ENCODE measurements around the gene CBX8. TPM values are rescaled to one million over a fixed set of nuclear protein-coding genes. Genes with fewer than 3 reads are reported as not detected.

The CBX8 gene
- total RNA-seq, 2 experiments from 2014 or later: 5.3 to 6.5 TPM

GRCh38 chr17:79811868-79812352, 15.0 kb upstream of the CBX8 start:
- ChIA-PET POLR2A (interaction anchor here (0.5 to 7.0 kb wide), 8 partner anchors 8 to 185 kb away, joined by 3 to 82 read pairs (median 14); partner anchors contain the start of genes CBX4 and CBX8), CTCF (interaction anchor here (1.2 to 3.4 kb wide), 6 partner anchors 15 to 70 kb away, joined by 3 to 15 read pairs (median 6); partner anchors contain the start of genes CBX4 and CBX8)
- Histone ChIP-seq H3K36me3 (ENCODE audit: insufficient read depth, low read length) (no peaks in the 10 kb centered on the region), H3K4me3 (ENCODE audit: low read length) (no peak overlapping the region), H3K4me1 (ENCODE audit: insufficient read depth, low read length) (peaks cover 67% of the 10 kb centered on the region), H3K27me3 (ENCODE audit: control insufficient read depth in 1 of 2, insufficient read depth in 2 of 2, low read length in 2 of 2) (peaks cover 79 to 83% of the 10 kb centered on the region in 2 experiments), H3K9me3 (ENCODE audit: control insufficient read depth in 1 of 2, insufficient read depth in 1 of 2, low read length in 2 of 2) (peaks cover 0 to 54% of the 10 kb centered on the region in 2 experiments), H3K27ac (ENCODE audit: low read depth in 1 of 2, low read length in 2 of 2) (no peak overlapping the region)
- Mint-ChIP-seq H3K9me3 (no peaks in the 10 kb centered on the region), H3K36me3 (ENCODE audit: low read depth) (no peaks in the 10 kb centered on the region), H3K4me3 (peak overlapping the region; percentile 77), H3K27me3 (peaks cover 73% of the 10 kb centered on the region), H3K4me1 (ENCODE audit: low read depth) (peaks cover 32% of the 10 kb centered on the region), H3K27ac (peak overlapping the region; percentile 47)
- no peak for ATAC-seq (ENCODE audit: poor library complexity)
- no peak for TF ChIP-seq CTCF (IDR thresholded peaks at IDR 0.05)
- intact Hi-C loops (cut with DNase I, micrococcal nuclease): loop anchor here (2.0 to 5.0 kb wide), 3 partner anchors 15 to 65 kb away; partner anchors contain the start of genes CBX4 (in 1 of the 2) and CBX8 (in 1 of the 2)
- no peak for DNase-seq

- H3K27ac Mint-ChIP-seq: peak overlapping the region; percentile 47
- H3K4me3 ChIP-seq (ENCODE audit: low read length): no peak overlapping the region
Observed at GRCh38 chr17:79811011-79811867, 14.4 kb upstream of the CBX8 start.

More at GRCh38 chr17:79811011-79811867, 14.4 kb upstream of the CBX8 start:
- TF ChIP-seq CTCF (IDR thresholded peaks at IDR 0.05): peak; percentile 29
- Mint-ChIP-seq H3K4me1 (ENCODE audit: low read depth) (peaks cover 32% of the 10 kb centered on the region), H3K36me3 (ENCODE audit: low read depth) (no peaks in the 10 kb centered on the region), H3K9me3 (no peaks in the 10 kb centered on the region), H3K27me3 (peaks cover 73% of the 10 kb centered on the region), H3K4me3 (peak overlapping the region; percentile 77)
- ATAC-seq (ENCODE audit: poor library complexity): no peak
- POLR2A ChIA-PET: interaction anchor here (0.5 to 7.0 kb wide), 8 partner anchors 7 to 186 kb away, joined by 3 to 82 read pairs (median 14); partner anchors contain the start of genes CBX4 and CBX8
- H3K27ac ChIP-seq (ENCODE audit: low read depth in 1 of 2, low read length in 2 of 2): no peak overlapping the region
- peaks cover 80 to 83% of the 10 kb centered on the region in 2 experiments for H3K27me3 ChIP-seq (ENCODE audit: control insufficient read depth in 1 of 2, insufficient read depth in 2 of 2, low read length in 2 of 2)
- peak in 4 of 14 experiments; percentile 43 to 68 (median 54) for DNase-seq
- no peaks in the 10 kb centered on the region for H3K36me3 ChIP-seq (ENCODE audit: insufficient read depth, low read length)
- H3K4me1 ChIP-seq (ENCODE audit: insufficient read depth, low read length): peaks cover 67% of the 10 kb centered on the region
- CTCF ChIA-PET: interaction anchor here (0.8 to 3.4 kb wide), 8 partner anchors 15 to 70 kb away, joined by 3 to 15 read pairs (median 4); partner anchors contain the start of genes CBX4 and CBX8
- peaks cover 0 to 54% of the 10 kb centered on the region in 2 experiments for H3K9me3 ChIP-seq (ENCODE audit: control insufficient read depth in 1 of 2, insufficient read depth in 1 of 2, low read length in 2 of 2)
- intact Hi-C loops (cut with DNase I, micrococcal nuclease): loop anchor here (2.0 to 5.0 kb wide), 3 partner anchors 14 to 64 kb away; partner anchors contain the start of genes CBX4 (in 1 of the 2) and CBX8 (in 1 of the 2)
